Right atrium auricular region (tissue), 2 donors: ENCODE measurements around the gene HSD17B2. TPM values are rescaled to one million over a fixed set of nuclear protein-coding genes. Genes with fewer than 3 reads are reported as not detected.

Experiments
- DNase-seq: peaks from one replicate; pipeline ENCODE4 v3.0.0-alpha.2; 2019; ENCODE audit warnings: low spot score
- H3K27ac ChIP-seq, 2 donors: fragments of 200-600 bp; sonication (generic); 1 replicate in 1 of 2; 2 replicates in 1 of 2; pipeline ENCODE4 v1.5.1; 2016 to 2019
- H3K27me3 ChIP-seq, 2 donors: fragments of 200-600 bp; sonication (generic); one replicate each; pipeline versions ENCODE4 v1.5.1 to v1.6.0; 2017 to 2019
- H3K36me3 ChIP-seq: fragments of 200-600 bp; sonication (generic); one replicate; pipeline ENCODE4 v1.5.1; 2016
- H3K4me1 ChIP-seq, 2 donors: fragments of 200-600 bp; sonication (generic); one replicate each; pipeline versions ENCODE4 v1.5.1 to v1.6.0; 2017 to 2019
- H3K4me3 ChIP-seq, 2 donors: fragments of 200-600 bp; sonication (generic); 1 replicate in 1 of 2; 2 replicates in 1 of 2; pipeline ENCODE4 v1.5.1; 2017 to 2019; ENCODE audit warnings: mild to moderate bottlenecking in 1 of 2, moderate library complexity in 1 of 2
- H3K9me3 ChIP-seq, 2 donors: fragments of 200-600 bp; sonication (generic); one replicate each; pipeline ENCODE4 v1.5.1; 2019
- total RNA-seq, 2 donors: library from RNA; depleted of rRNA; stranded (reverse); fragments of >200 nt; gene quantifications; one replicate each; pipeline ENCODE4 v1.1.0, GENCODE V29; 2016
- TF ChIP-seq, protein P1 (sequence below), 2 donors: fragments of 200-600 bp; sonication (generic); IDR thresholded peaks; one replicate each; pipeline ENCODE4 v1.5.1; 2019; ENCODE audit warnings: antibody characterized with exemption in 2 of 2

The HSD17B2 gene
- total RNA-seq, 2 donors from 2014 or later: not detected

DNA sequence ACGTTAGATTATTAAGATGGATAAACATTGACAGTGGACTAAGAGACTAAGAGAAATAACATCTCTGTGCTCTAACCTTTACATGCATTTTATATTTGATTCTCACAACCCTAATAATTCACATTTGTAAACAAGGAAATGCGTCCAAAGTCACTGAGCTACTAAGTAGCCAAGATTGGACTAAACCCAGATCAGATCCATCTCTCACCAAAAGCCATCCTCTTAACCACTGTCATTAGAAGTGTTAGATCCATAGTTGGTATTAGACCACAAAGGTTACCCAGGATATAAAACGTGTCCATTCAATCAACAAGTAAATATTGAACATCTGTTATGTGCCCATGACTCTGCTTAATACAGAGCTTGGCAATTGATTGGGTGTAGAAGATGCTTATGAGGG is 5.2 kb downstream of the HSD17B2 start:
- no peaks in the 10 kb centered on the region for H3K36me3 ChIP-seq
- H3K9me3 ChIP-seq: no peaks in the 10 kb centered on the region
- H3K4me3 ChIP-seq: no peak overlapping the region
- DNase-seq: no peak
- H3K27me3 ChIP-seq: no peaks in the 10 kb centered on the region
- H3K4me1 ChIP-seq: no peaks in the 10 kb centered on the region
- TF ChIP-seq, protein P1, sequence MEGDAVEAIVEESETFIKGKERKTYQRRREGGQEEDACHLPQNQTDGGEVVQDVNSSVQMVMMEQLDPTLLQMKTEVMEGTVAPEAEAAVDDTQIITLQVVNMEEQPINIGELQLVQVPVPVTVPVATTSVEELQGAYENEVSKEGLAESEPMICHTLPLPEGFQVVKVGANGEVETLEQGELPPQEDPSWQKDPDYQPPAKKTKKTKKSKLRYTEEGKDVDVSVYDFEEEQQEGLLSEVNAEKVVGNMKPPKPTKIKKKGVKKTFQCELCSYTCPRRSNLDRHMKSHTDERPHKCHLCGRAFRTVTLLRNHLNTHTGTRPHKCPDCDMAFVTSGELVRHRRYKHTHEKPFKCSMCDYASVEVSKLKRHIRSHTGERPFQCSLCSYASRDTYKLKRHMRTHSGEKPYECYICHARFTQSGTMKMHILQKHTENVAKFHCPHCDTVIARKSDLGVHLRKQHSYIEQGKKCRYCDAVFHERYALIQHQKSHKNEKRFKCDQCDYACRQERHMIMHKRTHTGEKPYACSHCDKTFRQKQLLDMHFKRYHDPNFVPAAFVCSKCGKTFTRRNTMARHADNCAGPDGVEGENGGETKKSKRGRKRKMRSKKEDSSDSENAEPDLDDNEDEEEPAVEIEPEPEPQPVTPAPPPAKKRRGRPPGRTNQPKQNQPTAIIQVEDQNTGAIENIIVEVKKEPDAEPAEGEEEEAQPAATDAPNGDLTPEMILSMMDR (IDR thresholded peaks at IDR 0.05): no peak
- H3K27ac ChIP-seq: no peak overlapping the region

DNA sequence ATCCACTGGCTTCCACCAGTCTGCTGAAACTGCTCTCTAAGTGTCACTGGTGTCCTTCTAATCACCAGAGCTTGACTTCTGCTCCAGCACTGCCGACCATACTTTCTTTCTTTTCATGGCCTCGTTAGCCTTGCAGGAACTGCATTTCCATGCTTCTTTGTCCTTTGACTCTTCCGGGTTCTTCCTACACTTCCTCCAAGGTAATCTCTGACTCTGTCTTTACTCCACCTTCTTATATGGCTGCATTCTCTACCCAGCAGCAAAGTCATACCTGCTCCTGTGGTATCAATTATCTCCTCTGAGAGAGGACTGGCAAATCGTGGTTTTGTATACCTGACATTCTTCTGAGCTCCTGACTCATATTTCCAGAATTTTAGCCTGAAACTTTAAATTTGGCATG is 6.5 kb downstream of the HSD17B2 start:
- H3K4me1 ChIP-seq: no peaks in the 10 kb centered on the region
- H3K27me3 ChIP-seq: no peaks in the 10 kb centered on the region
- H3K27ac ChIP-seq: no peak overlapping the region
- H3K9me3 ChIP-seq: no peaks in the 10 kb centered on the region
- H3K36me3 ChIP-seq: no peaks in the 10 kb centered on the region
- H3K4me3 ChIP-seq: no peak overlapping the region
- DNase-seq: no peak
- TF ChIP-seq, protein P1 (IDR thresholded peaks at IDR 0.05): no peak

DNA sequence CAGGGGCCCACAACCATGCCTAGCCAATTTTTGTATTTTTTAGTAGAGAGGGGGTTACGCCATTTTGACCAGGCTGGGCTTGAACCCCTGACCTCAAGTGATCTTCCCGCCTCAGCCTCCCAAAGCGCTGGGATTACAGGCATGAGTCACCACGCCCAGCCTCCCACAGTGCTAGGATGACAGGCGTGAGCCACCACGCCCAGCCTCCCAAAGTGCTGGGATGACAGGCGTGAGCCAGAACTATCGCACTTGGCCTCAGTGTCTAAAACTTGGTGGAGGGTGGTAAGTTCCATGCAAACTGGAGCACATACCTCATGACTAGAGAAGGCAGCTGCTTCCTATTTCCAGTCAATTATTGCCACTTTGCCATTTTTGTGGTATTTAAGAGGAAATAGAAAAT is 7.1 kb downstream of the HSD17B2 start:
- DNase-seq: no peak
- Histone ChIP-seq H3K9me3 (no peaks in the 10 kb centered on the region), H3K36me3 (no peaks in the 10 kb centered on the region), H3K4me1 (no peaks in the 10 kb centered on the region), H3K27me3 (no peaks in the 10 kb centered on the region), H3K4me3 (no peak overlapping the region), H3K27ac (no peak overlapping the region)
- TF ChIP-seq, protein P1 (IDR thresholded peaks at IDR 0.05): no peak

DNA sequence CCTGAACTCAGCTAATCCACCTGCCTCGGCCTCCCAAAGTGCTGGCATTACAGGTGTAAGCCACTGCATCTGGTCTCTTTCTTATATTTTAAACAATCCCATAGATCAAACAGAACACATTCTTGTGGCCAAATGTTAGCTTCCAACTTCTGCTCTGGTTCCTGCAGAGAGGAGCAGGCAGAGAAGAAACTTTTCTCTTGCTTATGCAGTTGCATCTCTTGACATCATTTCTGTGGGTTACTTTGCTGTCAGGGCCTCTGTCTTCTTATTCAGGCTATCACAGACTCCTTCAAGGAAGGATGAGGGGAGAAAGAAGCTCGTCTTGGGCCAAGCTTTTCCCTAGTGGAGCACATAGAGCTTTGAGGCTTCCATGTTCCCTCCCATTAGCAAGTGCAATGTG is 7.8 kb downstream of the HSD17B2 start:
- Histone ChIP-seq H3K27ac (no peak overlapping the region), H3K36me3 (no peaks in the 10 kb centered on the region), H3K4me1 (no peaks in the 10 kb centered on the region), H3K9me3 (no peaks in the 10 kb centered on the region), H3K27me3 (no peaks in the 10 kb centered on the region), H3K4me3 (no peak overlapping the region)
- TF ChIP-seq, protein P1 (IDR thresholded peaks at IDR 0.05): no peak
- no peak for DNase-seq

DNA sequence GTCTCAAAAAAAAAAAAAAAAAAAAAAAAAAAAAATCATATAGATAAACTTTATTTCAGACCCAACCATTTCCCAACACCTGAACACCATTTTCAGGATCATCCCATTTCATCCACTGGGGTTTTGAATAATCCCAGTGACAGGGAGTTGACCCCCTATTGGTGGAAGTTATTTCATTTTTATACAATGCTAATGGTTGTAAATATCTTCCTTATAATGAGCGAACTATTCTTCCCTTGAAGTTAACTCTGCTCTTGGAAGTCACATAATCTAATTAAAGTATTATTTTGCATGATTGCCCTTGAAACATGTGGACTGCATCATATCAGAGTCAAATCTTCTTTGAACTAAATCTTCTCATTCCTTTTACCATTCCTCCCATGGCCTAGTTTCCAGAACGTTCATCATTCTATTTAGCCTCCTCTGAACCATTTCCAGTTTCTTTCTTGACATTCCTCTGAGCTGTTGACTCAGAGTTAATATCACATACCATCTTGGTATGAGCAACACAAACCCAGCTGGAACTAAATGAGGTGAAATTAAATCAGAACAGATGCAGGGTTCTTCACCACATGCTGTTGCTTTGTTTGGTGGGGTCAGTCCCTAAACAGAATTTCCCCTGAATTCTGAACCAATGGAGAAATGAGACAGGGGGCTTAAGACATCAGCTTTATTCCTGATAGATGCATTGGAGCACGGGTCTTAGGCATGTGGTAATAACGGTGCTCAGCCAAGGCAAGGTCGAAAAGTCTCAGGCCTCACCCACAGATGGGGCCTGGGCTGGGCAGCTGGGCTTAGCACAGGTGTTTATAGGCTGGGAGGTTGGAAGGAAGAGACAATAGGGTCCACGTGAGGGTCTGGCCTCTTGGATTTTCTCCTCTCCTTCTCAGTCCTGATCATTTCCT is 8.9 kb downstream of the HSD17B2 start:
- Histone ChIP-seq H3K9me3 (no peaks in the 10 kb centered on the region), H3K4me1 (no peaks in the 10 kb centered on the region), H3K27ac (no peak overlapping the region), H3K27me3 (no peaks in the 10 kb centered on the region), H3K36me3 (no peaks in the 10 kb centered on the region), H3K4me3 (no peak overlapping the region)
- no peak for DNase-seq
- TF ChIP-seq, protein P1 (IDR thresholded peaks at IDR 0.05): no peak

DNA sequence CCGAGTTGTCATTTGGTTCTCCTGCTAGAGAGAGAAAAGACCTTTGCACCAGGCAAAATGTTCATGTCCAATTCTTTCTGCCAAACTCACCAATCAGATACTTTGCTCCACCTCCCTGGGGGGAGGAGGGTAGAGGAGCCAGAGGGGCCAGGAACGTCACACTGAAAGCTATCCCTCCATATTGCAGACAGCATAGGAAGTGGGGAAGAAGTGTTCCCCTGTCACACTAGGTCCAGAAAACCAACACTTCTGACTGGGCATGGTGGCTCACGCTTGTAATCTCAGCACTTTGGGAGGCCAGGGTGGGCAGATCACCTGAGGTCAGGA is 9.5 kb downstream of the HSD17B2 start:
- Histone ChIP-seq H3K36me3 (no peaks in the 10 kb centered on the region), H3K4me3 (no peak overlapping the region), H3K27me3 (no peaks in the 10 kb centered on the region), H3K27ac (no peak overlapping the region), H3K4me1 (no peaks in the 10 kb centered on the region), H3K9me3 (no peaks in the 10 kb centered on the region)
- TF ChIP-seq, protein P1 (IDR thresholded peaks at IDR 0.05): no peak
- DNase-seq: no peak
